K562 (cell line): ENCODE results near the gene TESK2. TPM values are rescaled to one million over a fixed set of nuclear protein-coding genes. Genes with fewer than 3 reads are reported as not detected.

Experiments
- BRD9 ChIP-seq: fragments of 450-650 bp; IDR thresholded peaks from 2 replicates; pipeline ENCODE4 v1.6.1; 2018; ENCODE audit warnings: low read depth; ENCODE audit not compliant: partially characterized antibody
- CBX1 ChIP-seq: sonication (generic); IDR thresholded peaks from 2 replicates; pipeline ENCODE4 v1.6.1; 2016; ENCODE audit warnings: antibody characterized with exemption, low read depth, mild to moderate bottlenecking
- FUS ChIP-seq: fragments of 200-400 bp; formaldehyde crosslinking; optimal IDR thresholded peaks from 2 replicates; pipeline ENCODE3; 2017; ENCODE audit warnings: low read depth, low read length
- HDGF ChIP-seq: fragments of 450-650 bp; IDR thresholded peaks from 2 replicates; pipeline ENCODE4 v1.6.1; 2016
- HNRNPH1 ChIP-seq: fragments of 200-400 bp; formaldehyde crosslinking; optimal IDR thresholded peaks from 2 replicates; pipeline ENCODE3; 2017; ENCODE audit warnings: low read depth, mild to moderate bottlenecking, low read length, moderate library complexity
- L3MBTL2 ChIP-seq: fragments of 450-650 bp; IDR thresholded peaks from 2 replicates; pipeline ENCODE4 v1.6.1; 2016; ENCODE audit warnings: mild to moderate bottlenecking, moderate library complexity
- MLX ChIP-seq, 2 experiments: fragments of 450-650 bp in 1 of 2; sonication (generic) in 1 of 2; formaldehyde crosslinking; conservative IDR thresholded peaks; 2 replicates each; pipeline versions ENCODE4 v1.4.0 to v1.8.1; 2020 to 2022; ENCODE audit warnings: mild to moderate bottlenecking in 1 of 2, missing genetic modification reagents in 1 of 2
- NFXL1 ChIP-seq: fragments of 450-650 bp; formaldehyde crosslinking; IDR thresholded peaks from 2 replicates; pipeline ENCODE4 v1.4.0; 2021; ENCODE audit warnings: mild to moderate bottlenecking
- PHF8 ChIP-seq: fragments of 200-600 bp; sonication (generic); IDR thresholded peaks from 2 replicates; pipeline ENCODE4 v1.6.1; 2012; ENCODE audit warnings: mixed run types, mild to moderate bottlenecking, inconsistent platforms, low read length, moderate library complexity, borderline replicate concordance
- RFX1 ChIP-seq: fragments of 450-650 bp; IDR thresholded peaks from 2 replicates; pipeline ENCODE4 v1.6.1; 2016; ENCODE audit warnings: mild to moderate bottlenecking, moderate library complexity
- ZNF12 ChIP-seq: sonication (generic); formaldehyde crosslinking; IDR thresholded peaks from 2 replicates; pipeline ENCODE4 v1.4.0; 2020; ENCODE audit warnings: mild to moderate bottlenecking, missing genetic modification reagents
- ZNF253 ChIP-seq: fragments of 250-450 bp; sonication (Bioruptor Pico); conservative IDR thresholded peaks from 2 replicates; pipeline ENCODE4 v1.6.1; 2021; ENCODE audit warnings: mild to moderate bottlenecking
- ZNF609 ChIP-seq: sonication (generic); formaldehyde crosslinking; IDR thresholded peaks from 2 replicates; pipeline ENCODE4 v1.8.1; 2023; ENCODE audit warnings: missing genetic modification reagents, mild to moderate bottlenecking, borderline replicate concordance
- ZNF644 ChIP-seq: fragments of 200-800 bp; sonication (Bioruptor generic); IDR thresholded peaks from 2 replicates; pipeline ENCODE4 v1.6.1; 2016; ENCODE audit warnings: low read depth, missing genetic modification characterization, missing compliant biosample characterization
- polyA plus RNA-seq, 8 experiments: library from polyadenylated mRNA; depleted of rRNA in 4 of 8; stranded (reverse) in 5 of 8; unstranded in 3 of 8; fragments of >200 nt; fragmentation: Nextera tagmentation in 2 of 8; fragmentation: Illumina TruSeq in 1 of 8; extraction: Ambion mirVana in 2 of 8; extraction: Trizol in 1 of 8; gene quantifications; 2 replicates each; pipeline versions ENCODE4 v1.2.1 to v1.2.3, GENCODE V29; 2011 to 2014; ENCODE audit warnings: inconsistent platforms in 1 of 8, missing spikeins in 1 of 8
- total RNA-seq, 7 experiments: library from RNA; depleted of rRNA in 6 of 7; stranded (reverse); fragments of >200 nt in 6 of 7; fragmentation: Illumina TruSeq in 2 of 7; extraction: Trizol in 2 of 7; gene quantifications; 2 replicates each; pipeline versions ENCODE4 v1.2.1 to v1.2.3, GENCODE V29; 2011 to 2021; ENCODE audit warnings: low replicate concordance in 1 of 7
- TF ChIP-seq, protein P1 (sequence below): fragments of 250-450 bp; sonication (Bioruptor Pico); IDR thresholded peaks from 2 replicates; pipeline ENCODE4 v1.9.0; 2021; ENCODE audit warnings: mild to moderate bottlenecking
- TF ChIP-seq, protein P2 (sequence below): fragments of 150-350 bp; IDR thresholded peaks from 2 replicates; pipeline ENCODE4 v1.6.1; 2014; ENCODE audit warnings: low read depth, mild to moderate bottlenecking, low read length, borderline replicate concordance
- TF ChIP-seq, protein P3 (sequence below), 2 experiments: fragments of 250-450 bp in 1 of 2; fragments of 450-650 bp in 1 of 2; sonication (Bioruptor Pico) in 1 of 2; IDR thresholded peaks; 2 replicates each; pipeline versions ENCODE4 v1.6.1 to v1.8.0; 2016 to 2021; ENCODE audit warnings: mild to moderate bottlenecking in 2 of 2, moderate library complexity in 2 of 2, missing compliant biosample characterization in 1 of 2, missing genetic modification characterization in 1 of 2

Gene TESK2
- total and polyA plus RNA-seq, 9 of the 15 experiments (the other 6 are each of a cell fraction or from before 2014, with no cell fraction given) = 1.6 to 5.3 (median 3.7) TPM

GRCh38 chr1:45339789-45340558, 151.0 kb downstream of the TESK2 start, which contains the start of the genes MUTYH and TOE1 (continued):
- TF ChIP-seq MLX (CRISPR knock-in tag; conservative IDR thresholded peaks at IDR 0.05) (peak in 1 of 2 experiments; percentile 66; a peak in 2 of 4 replicates), PHF8 (peak; percentile 99), FUS (no peak), ZNF12 (CRISPR knock-in tag) (no peak; the same call in none of the 2 replicates), HDGF (0 out of 2 replicates have a peak, but pooled peaks have one; percentile 36), ZNF253 (CRISPR knock-in tag) (no peak), RFX1 (no peak), ZNF644 (peak; percentile 87), ZNF609 (CRISPR knock-in tag) (peak; percentile 87; the same call in 1 of the 2 replicates), BRD9 (no peak), CBX1 (no peak), HNRNPH1 (no peak), L3MBTL2 (peak; percentile 89), NFXL1 (CRISPR knock-in tag) (no peak)
- TF ChIP-seq, protein P1, sequence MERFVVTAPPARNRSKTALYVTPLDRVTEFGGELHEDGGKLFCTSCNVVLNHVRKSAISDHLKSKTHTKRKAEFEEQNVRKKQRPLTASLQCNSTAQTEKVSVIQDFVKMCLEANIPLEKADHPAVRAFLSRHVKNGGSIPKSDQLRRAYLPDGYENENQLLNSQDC = peak; percentile 82; the same call in 1 of the 2 replicates
- TF ChIP-seq, protein P2, sequence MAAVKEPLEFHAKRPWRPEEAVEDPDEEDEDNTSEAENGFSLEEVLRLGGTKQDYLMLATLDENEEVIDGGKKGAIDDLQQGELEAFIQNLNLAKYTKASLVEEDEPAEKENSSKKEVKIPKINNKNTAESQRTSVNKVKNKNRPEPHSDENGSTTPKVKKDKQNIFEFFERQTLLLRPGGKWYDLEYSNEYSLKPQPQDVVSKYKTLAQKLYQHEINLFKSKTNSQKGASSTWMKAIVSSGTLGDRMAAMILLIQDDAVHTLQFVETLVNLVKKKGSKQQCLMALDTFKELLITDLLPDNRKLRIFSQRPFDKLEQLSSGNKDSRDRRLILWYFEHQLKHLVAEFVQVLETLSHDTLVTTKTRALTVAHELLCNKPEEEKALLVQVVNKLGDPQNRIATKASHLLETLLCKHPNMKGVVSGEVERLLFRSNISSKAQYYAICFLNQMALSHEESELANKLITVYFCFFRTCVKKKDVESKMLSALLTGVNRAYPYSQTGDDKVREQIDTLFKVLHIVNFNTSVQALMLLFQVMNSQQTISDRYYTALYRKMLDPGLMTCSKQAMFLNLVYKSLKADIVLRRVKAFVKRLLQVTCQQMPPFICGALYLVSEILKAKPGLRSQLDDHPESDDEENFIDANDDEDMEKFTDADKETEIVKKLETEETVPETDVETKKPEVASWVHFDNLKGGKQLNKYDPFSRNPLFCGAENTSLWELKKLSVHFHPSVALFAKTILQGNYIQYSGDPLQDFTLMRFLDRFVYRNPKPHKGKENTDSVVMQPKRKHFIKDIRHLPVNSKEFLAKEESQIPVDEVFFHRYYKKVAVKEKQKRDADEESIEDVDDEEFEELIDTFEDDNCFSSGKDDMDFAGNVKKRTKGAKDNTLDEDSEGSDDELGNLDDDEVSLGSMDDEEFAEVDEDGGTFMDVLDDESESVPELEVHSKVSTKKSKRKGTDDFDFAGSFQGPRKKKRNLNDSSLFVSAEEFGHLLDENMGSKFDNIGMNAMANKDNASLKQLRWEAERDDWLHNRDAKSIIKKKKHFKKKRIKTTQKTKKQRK = no peak
- TF ChIP-seq, protein P3, sequence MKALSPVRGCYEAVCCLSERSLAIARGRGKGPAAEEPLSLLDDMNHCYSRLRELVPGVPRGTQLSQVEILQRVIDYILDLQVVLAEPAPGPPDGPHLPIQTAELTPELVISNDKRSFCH (CRISPR knock-in tag; IDR thresholded peaks at IDR 0.05) = no peak
- TF ChIP-seq, protein P3 (tag; IDR thresholded peaks at IDR 0.05) = 0 out of 2 replicates have a peak, but pooled peaks have one; percentile 69
